Measurements from ENCODE around the gene PVALB.

PVALB gene

GRCh38 chr22:36846949-36847348 lies 30.1 kb upstream of the PVALB start:
- DNase-seq (ENCODE audit: low read depth, low spot score), result no peak

- no peak for DNase-seq (ENCODE audit: low read depth, low spot score)
Measured at GRCh38 chr22:36846271-36846670, 29.4 kb upstream of the PVALB start.

GRCh38 chr22:36840106-36840505 lies 23.3 kb upstream of the PVALB start:
- DNase-seq (ENCODE audit: low read depth, low spot score), result no peak

- no peak for DNase-seq (ENCODE audit: low read depth, low spot score)
Measured at GRCh38 chr22:36839356-36840073, 22.7 kb upstream of the PVALB start.

- DNase-seq (ENCODE audit: low read depth, low spot score), result no peak
Measured at GRCh38 chr22:36838119-36839030, 21.5 kb upstream of the PVALB start.

- no peak for DNase-seq (ENCODE audit: low read depth, low spot score)
Measured at GRCh38 chr22:36835903-36836302, 19.1 kb upstream of the PVALB start.

GRCh38 chr22:36833073-36833472 lies 16.2 kb upstream of the PVALB start:
- DNase-seq (ENCODE audit: low read depth, low spot score), result no peak

GRCh38 chr22:36831717-36832116 lies 14.9 kb upstream of the PVALB start:
- DNase-seq (ENCODE audit: low read depth, low spot score), result no peak

- DNase-seq (ENCODE audit: low read depth, low spot score), result no peak
Measured at GRCh38 chr22:36831206-36831605, 14.4 kb upstream of the PVALB start.

- no peak for DNase-seq (ENCODE audit: low read depth, low spot score)
Measured at GRCh38 chr22:36830601-36831000, 13.8 kb upstream of the PVALB start.

GRCh38 chr22:36829370-36830002 lies 12.7 kb upstream of the PVALB start:
- DNase-seq (ENCODE audit: low read depth, low spot score), result no peak

GRCh38 chr22:36828815-36829214 lies 12.0 kb upstream of the PVALB start:
- DNase-seq (ENCODE audit: low read depth, low spot score), result no peak

GRCh38 chr22:36826262-36826661 lies 9.4 kb upstream of the PVALB start:
- no peak for DNase-seq (ENCODE audit: low read depth, low spot score)

- DNase-seq (ENCODE audit: low read depth, low spot score), result no peak
Measured at GRCh38 chr22:36824655-36825054, 7.8 kb upstream of the PVALB start.

GRCh38 chr22:36823186-36823839 lies 6.5 kb upstream of the PVALB start:
- no peak for DNase-seq (ENCODE audit: low read depth, low spot score)

GRCh38 chr22:36822581-36822980 lies 5.7 kb upstream of the PVALB start:
- DNase-seq (ENCODE audit: low read depth, low spot score), result no peak

- DNase-seq (ENCODE audit: low read depth, low spot score), result no peak
Measured at GRCh38 chr22:36819112-36819511, 2.3 kb upstream of the PVALB start.

GRCh38 chr22:36818010-36818642 lies 1.3 kb upstream of the PVALB start:
- no peak for DNase-seq (ENCODE audit: low read depth, low spot score)

- no peak for DNase-seq (ENCODE audit: low read depth, low spot score)
Measured at GRCh38 chr22:36817525-36817848, 652 bp upstream of the PVALB start.

- no peak for DNase-seq (ENCODE audit: low read depth, low spot score)
Measured at GRCh38 chr22:36816339-36816635, 548 bp downstream of the PVALB start.

GRCh38 chr22:36815558-36816338 lies 1.1 kb downstream of the PVALB start:
- no peak for DNase-seq (ENCODE audit: low read depth, low spot score)
